GM23338 (cell line): ENCODE results near the gene PTGR2. TPM values are rescaled to one million over a fixed set of nuclear protein-coding genes. Genes with fewer than 3 reads are reported as not detected.

Experiments
- ATAC-seq: fragments of 200-7000 bp; cut with Tn5 transposase; 3 replicates; pipeline ENCODE4 v1.9.1; 2020
- DNase-seq: peaks from one replicate; pipeline ENCODE4 v3.0.0-alpha.2; 2015; ENCODE audit warnings: low spot score
- H2AFZ ChIP-seq: fragments of 200-600 bp; sonication (generic); 2 replicates; pipeline ENCODE4 v1.8.0; 2016; ENCODE audit warnings: antibody characterized with exemption, mild to moderate bottlenecking, moderate library complexity
- H3F3A ChIP-seq: fragments of 200-600 bp; sonication (generic); replicated peaks from 2 replicates; pipeline ENCODE4 v1.8.0; 2017; ENCODE audit warnings: antibody characterized with exemption, mixed run types, low read depth
- H3K27ac ChIP-seq: fragments of 200-600 bp; sonication (generic); 2 replicates; pipeline ENCODE4 v1.6.1; 2016; ENCODE audit warnings: low read depth
- H3K27me3 ChIP-seq: fragments of 200-600 bp; sonication (generic); 2 replicates; pipeline ENCODE4 v1.8.0; 2016; ENCODE audit warnings: mild to moderate bottlenecking, mixed run types, moderate library complexity; ENCODE audit not compliant: insufficient read depth
- H3K36me3 ChIP-seq: fragments of 200-600 bp; sonication (generic); 2 replicates; pipeline ENCODE4 v1.8.0; 2016; ENCODE audit warnings: mild to moderate bottlenecking; ENCODE audit not compliant: insufficient read depth
- H3K4me1 ChIP-seq: fragments of 200-600 bp; sonication (generic); 2 replicates; pipeline ENCODE4 v1.8.0; 2016; ENCODE audit warnings: mild to moderate bottlenecking, moderate library complexity; ENCODE audit not compliant: insufficient read depth
- H3K4me2 ChIP-seq: fragments of 200-600 bp; sonication (generic); 2 replicates; pipeline ENCODE4 v1.7.1; 2017; ENCODE audit warnings: mixed run types
- H3K4me3 ChIP-seq: fragments of 200-600 bp; sonication (generic); 2 replicates; pipeline ENCODE4 v1.6.1; 2016; ENCODE audit warnings: mixed run types
- H3K79me2 ChIP-seq: fragments of 200-600 bp; sonication (generic); replicated peaks from 2 replicates; pipeline ENCODE4 v1.8.0; 2017; ENCODE audit warnings: mild to moderate bottlenecking; ENCODE audit not compliant: insufficient read depth
- H3K9me2 ChIP-seq: fragments of 200-600 bp; sonication (generic); 2 replicates; pipeline ENCODE4 v1.8.0; 2017; ENCODE audit not compliant: insufficient read depth
- H4K20me1 ChIP-seq: fragments of 200-600 bp; sonication (generic); replicated peaks from 2 replicates; pipeline ENCODE4 v1.8.0; 2017; ENCODE audit warnings: mild to moderate bottlenecking; ENCODE audit not compliant: insufficient read depth
- H3K27ac Mint-ChIP-seq: 2 replicates; pipeline ENCODE4 v1.8.0; 2020; ENCODE audit warnings: inconsistent platforms, mild to moderate bottlenecking, moderate library complexity, mixed read lengths
- H3K27me3 Mint-ChIP-seq: 3 replicates; pipeline ENCODE4 v1.8.0; 2022; ENCODE audit warnings: low read depth, mild to moderate bottlenecking, moderate library complexity, mixed read lengths, inconsistent platforms; ENCODE audit not compliant: insufficient read depth, poor library complexity
- H3K36me3 Mint-ChIP-seq: 3 replicates; pipeline ENCODE4 v1.8.0; 2021; ENCODE audit warnings: low read depth, mild to moderate bottlenecking, inconsistent platforms, moderate library complexity, mixed read lengths
- H3K4me1 Mint-ChIP-seq: 3 replicates; pipeline ENCODE4 v1.8.0; 2020; ENCODE audit warnings: mild to moderate bottlenecking, inconsistent platforms, mixed read lengths
- H3K4me3 Mint-ChIP-seq: 3 replicates; pipeline ENCODE4 v1.8.0; 2021; ENCODE audit warnings: moderate library complexity, mild to moderate bottlenecking, inconsistent platforms, mixed read lengths
- H3K9me3 Mint-ChIP-seq: 3 replicates; pipeline ENCODE4 v1.8.0; 2020; ENCODE audit warnings: moderate library complexity, mild to moderate bottlenecking, inconsistent platforms, mixed read lengths
- CREB1 ChIP-seq: fragments of 250-450 bp; sonication (Bioruptor Pico); IDR thresholded peaks from 2 replicates; pipeline ENCODE4 v1.5.0; 2020; ENCODE audit warnings: low read depth, mild to moderate bottlenecking, moderate library complexity
- CTCF ChIP-seq, 2 experiments: fragments of 200-600 bp in 1 of 2; sonication (generic) in 1 of 2; conservative IDR thresholded peaks; 2 replicates each; pipeline versions ENCODE4 v1.5.1 to v1.6.1; 2016 to 2017; ENCODE audit warnings: antibody characterized with exemption in 2 of 2, low read depth in 2 of 2, mild to moderate bottlenecking in 2 of 2, moderate library complexity in 1 of 2
- ETS1 ChIP-seq: IDR thresholded peaks from 2 replicates; pipeline ENCODE4 v1.6.1; 2016; ENCODE audit warnings: antibody characterized with exemption
- EZH2 ChIP-seq: fragments of 200-600 bp; sonication (generic); IDR thresholded peaks from one replicate; pipeline ENCODE4 v1.8.0; 2017; ENCODE audit warnings: antibody characterized with exemption, mild to moderate bottlenecking, low read depth; ENCODE audit not compliant: unreplicated experiment
- EZH2phosphoT487 ChIP-seq: fragments of 200-600 bp; sonication (generic); IDR thresholded peaks from one replicate; pipeline ENCODE4 v1.8.1; 2018; ENCODE audit warnings: antibody characterized with exemption; ENCODE audit not compliant: unreplicated experiment
- JUNB ChIP-seq: IDR thresholded peaks from one replicate; pipeline ENCODE4 v1.6.1; 2016; ENCODE audit warnings: antibody characterized with exemption; ENCODE audit not compliant: unreplicated experiment
- NANOG ChIP-seq: IDR thresholded peaks from 2 replicates; pipeline ENCODE4 v1.6.1; 2016; ENCODE audit warnings: antibody characterized with exemption, borderline replicate concordance
- POLR2AphosphoS5 ChIP-seq: IDR thresholded peaks from 2 replicates; pipeline ENCODE4 v1.6.1; 2016; ENCODE audit warnings: antibody characterized with exemption, low read depth
- REST ChIP-seq: IDR thresholded peaks from one replicate; pipeline ENCODE4 v1.6.1; 2018; ENCODE audit warnings: antibody characterized with exemption; ENCODE audit not compliant: unreplicated experiment
- STAT1 ChIP-seq: IDR thresholded peaks from one replicate; pipeline ENCODE4 v1.6.1; 2016; ENCODE audit warnings: antibody characterized with exemption; ENCODE audit not compliant: unreplicated experiment
- ZNF114 ChIP-seq: fragments of 250-450 bp; sonication (Bioruptor Pico); IDR thresholded peaks from 2 replicates; pipeline ENCODE4 v1.5.0; 2020; ENCODE audit warnings: mild to moderate bottlenecking, moderate library complexity
- ZNF331 ChIP-seq: fragments of 250-450 bp; sonication (Bioruptor Pico); IDR thresholded peaks from 2 replicates; pipeline ENCODE4 v1.5.0; 2020; ENCODE audit warnings: low read depth, mild to moderate bottlenecking, moderate library complexity
- ZNF462 ChIP-seq: fragments of 250-450 bp; sonication (Bioruptor Pico); IDR thresholded peaks from 2 replicates; pipeline ENCODE4 v1.5.0; 2020; ENCODE audit warnings: mild to moderate bottlenecking, moderate library complexity
- polyA plus RNA-seq: library from polyadenylated mRNA; unstranded; fragments of >200 nt; fragmentation: Nextera tagmentation; extraction: Ambion mirVana; gene quantifications from 2 replicates; pipeline ENCODE4 v1.2.1, GENCODE V29; 2016
- total RNA-seq: library from RNA; depleted of rRNA; stranded (reverse); fragments of >200 nt; shearing (Covaris generic); gene quantifications from 2 replicates; pipeline ENCODE4 v1.2.3, GENCODE V29; 2014

PTGR2 gene
- total and polyA plus RNA-seq, 2 experiments from 2014 or later = 20.0 to 25.4 TPM

- Mint-ChIP-seq H3K27ac (no peak overlapping the region; the same call in 1 of the 2 replicates), H3K4me3 (peak overlapping the region; percentile 83), H3K36me3 (peaks cover 4% of the 10 kb centered on the region; the same call in 1 of the 3 replicates), H3K27me3 (peaks cover 8% of the 10 kb centered on the region), H3K9me3 (no peaks in the 10 kb centered on the region), H3K4me1 (peaks cover 8% of the 10 kb centered on the region; the same call in 2 of the 3 replicates)
- no peak overlapping the region for H3K4me2 ChIP-seq
- peaks cover 8% of the 10 kb centered on the region; the same call in 1 of the 2 replicates for H3K4me1 ChIP-seq
- no peaks in the 10 kb centered on the region for H3K36me3 ChIP-seq
- H3K27ac ChIP-seq = no peak overlapping the region
- no peaks in the 10 kb centered on the region for H3K9me2 ChIP-seq
- H2AFZ ChIP-seq = no peak overlapping the region
- H3K27me3 ChIP-seq = no peaks in the 10 kb centered on the region
- no peak overlapping the region for H3K4me3 ChIP-seq
- DNase-seq (no peak), ATAC-seq (no peak)
- TF ChIP-seq ZNF462 (no peak), STAT1 (no peak), ZNF331 (CRISPR knock-in tag) (no peak), EZH2 (no peak), CTCF (conservative IDR thresholded peaks at IDR 0.05; ENCODE audit: low read depth in 2 of 2) (no peak), POLR2AphosphoS5 (no peak), ZNF114 (CRISPR knock-in tag) (no peak), CREB1 (CRISPR knock-in tag) (no peak), EZH2phosphoT487 (no peak), ETS1 (no peak), NANOG (no peak), JUNB (no peak), REST (no peak)
- peaks cover 4% of the 10 kb centered on the region; the same call in 1 of the 2 replicates for H3F3A ChIP-seq
- H3K79me2 ChIP-seq = peaks cover 26% of the 10 kb centered on the region
- H4K20me1 ChIP-seq = 0 out of 2 replicates have a peak, but pooled peaks cover 6% of the 10 kb centered on the region
Measured at GRCh38 chr14:73884438-73885190, 33.0 kb downstream of the PTGR2 start.
